ENCODE results near the gene SPDL1. TPM values are rescaled to one million over a fixed set of nuclear protein-coding genes. Genes with fewer than 3 reads are reported as not detected.

The SPDL1 gene
- total RNA-seq, 4 donors from 2014 or later, result 0.78 to 4.6 (median 3.2) TPM

DNA sequence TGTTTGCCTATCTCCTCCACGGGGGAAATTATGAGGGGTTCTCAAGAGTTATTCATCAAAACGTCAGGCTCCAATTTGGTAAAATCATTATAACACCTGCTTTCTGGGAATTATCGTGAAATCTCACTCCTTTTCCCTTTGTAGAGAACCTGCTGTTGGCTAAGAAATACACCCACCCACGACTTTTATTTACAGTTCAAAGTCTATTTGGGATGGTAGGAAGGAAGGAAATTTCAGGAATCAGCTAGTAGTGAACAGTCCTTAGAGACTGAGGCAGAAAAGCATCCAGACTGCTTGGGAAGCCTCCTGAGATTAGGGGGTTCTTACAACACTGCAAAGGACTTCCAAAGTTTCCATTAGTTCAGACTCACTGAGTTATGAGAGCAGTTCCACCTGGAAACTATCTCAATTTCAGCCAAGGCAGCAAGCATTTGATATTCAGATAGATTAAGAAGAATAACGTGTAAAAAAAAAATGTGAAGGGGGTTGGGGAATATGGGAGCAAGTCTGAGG is 9.4 kb upstream of the SPDL1 start:
- Histone ChIP-seq H3K9me3 (no peaks in the 10 kb centered on the region), H3K27me3 (no peaks in the 10 kb centered on the region), H3K36me3 (no peaks in the 10 kb centered on the region), H3K4me1 (no peaks in the 10 kb centered on the region), H3K27ac (no peak overlapping the region), H3K4me3 (no peak overlapping the region)
- intact Hi-C loops (cut with DNase I; ENCODE audit: low total_unique reads), result no loop called here
- in situ Hi-C loops (cut with MboI; ENCODE audit: low sequenced_read_pairs in 4 of 4), result loop anchor here in 1 of 4 donors (25.0 kb wide), 2 partner anchors 587 to 887 kb away; no protein-coding TSS in a partner anchor
- no peak for ATAC-seq
- no peak for TF ChIP-seq POLR2A (IDR thresholded peaks at IDR 0.05)
- TF ChIP-seq, protein P1, sequence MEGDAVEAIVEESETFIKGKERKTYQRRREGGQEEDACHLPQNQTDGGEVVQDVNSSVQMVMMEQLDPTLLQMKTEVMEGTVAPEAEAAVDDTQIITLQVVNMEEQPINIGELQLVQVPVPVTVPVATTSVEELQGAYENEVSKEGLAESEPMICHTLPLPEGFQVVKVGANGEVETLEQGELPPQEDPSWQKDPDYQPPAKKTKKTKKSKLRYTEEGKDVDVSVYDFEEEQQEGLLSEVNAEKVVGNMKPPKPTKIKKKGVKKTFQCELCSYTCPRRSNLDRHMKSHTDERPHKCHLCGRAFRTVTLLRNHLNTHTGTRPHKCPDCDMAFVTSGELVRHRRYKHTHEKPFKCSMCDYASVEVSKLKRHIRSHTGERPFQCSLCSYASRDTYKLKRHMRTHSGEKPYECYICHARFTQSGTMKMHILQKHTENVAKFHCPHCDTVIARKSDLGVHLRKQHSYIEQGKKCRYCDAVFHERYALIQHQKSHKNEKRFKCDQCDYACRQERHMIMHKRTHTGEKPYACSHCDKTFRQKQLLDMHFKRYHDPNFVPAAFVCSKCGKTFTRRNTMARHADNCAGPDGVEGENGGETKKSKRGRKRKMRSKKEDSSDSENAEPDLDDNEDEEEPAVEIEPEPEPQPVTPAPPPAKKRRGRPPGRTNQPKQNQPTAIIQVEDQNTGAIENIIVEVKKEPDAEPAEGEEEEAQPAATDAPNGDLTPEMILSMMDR (IDR thresholded peaks at IDR 0.05 in 4 of 5, conservative IDR thresholded peaks at IDR 0.05 in 1 of 5), result no peak
- no peak for DNase-seq

DNA sequence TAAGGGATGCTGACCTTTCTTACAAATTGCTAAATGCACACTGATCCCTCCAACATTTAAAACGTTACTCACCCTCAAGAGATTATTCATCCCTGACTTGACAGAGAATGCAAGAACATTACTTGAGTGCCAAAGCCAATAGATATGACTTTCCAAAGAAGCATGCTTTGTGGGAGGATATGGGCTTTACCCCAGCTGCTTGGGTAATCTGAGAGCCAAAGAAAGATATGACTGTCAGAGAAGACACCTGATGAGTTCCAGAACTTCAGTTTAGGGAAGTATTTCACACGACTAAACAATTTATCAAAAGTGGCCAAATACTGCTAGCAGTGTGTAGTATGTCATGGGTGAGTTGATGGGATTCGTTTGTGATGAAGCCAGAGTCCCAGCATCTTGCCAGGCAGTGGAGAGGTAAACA is 7.4 kb upstream of the SPDL1 start:
- no peak for TF ChIP-seq POLR2A (IDR thresholded peaks at IDR 0.05)
- TF ChIP-seq, protein P1 (IDR thresholded peaks at IDR 0.05 in 4 of 5, conservative IDR thresholded peaks at IDR 0.05 in 1 of 5), result no peak
- Histone ChIP-seq H3K36me3 (no peaks in the 10 kb centered on the region), H3K27ac (no peak overlapping the region), H3K9me3 (no peaks in the 10 kb centered on the region), H3K27me3 (no peaks in the 10 kb centered on the region), H3K4me1 (no peaks in the 10 kb centered on the region), H3K4me3 (no peak overlapping the region)
- no peak for ATAC-seq
- no peak for DNase-seq
- intact Hi-C loops (cut with DNase I; ENCODE audit: low total_unique reads) (no loop called here), in situ Hi-C loops (cut with MboI; ENCODE audit: low sequenced_read_pairs in 4 of 4) (loop anchor here in 2 of 4 donors (25.0 kb wide), 1 partner anchor 589 kb away; no protein-coding TSS in a partner anchor)

DNA sequence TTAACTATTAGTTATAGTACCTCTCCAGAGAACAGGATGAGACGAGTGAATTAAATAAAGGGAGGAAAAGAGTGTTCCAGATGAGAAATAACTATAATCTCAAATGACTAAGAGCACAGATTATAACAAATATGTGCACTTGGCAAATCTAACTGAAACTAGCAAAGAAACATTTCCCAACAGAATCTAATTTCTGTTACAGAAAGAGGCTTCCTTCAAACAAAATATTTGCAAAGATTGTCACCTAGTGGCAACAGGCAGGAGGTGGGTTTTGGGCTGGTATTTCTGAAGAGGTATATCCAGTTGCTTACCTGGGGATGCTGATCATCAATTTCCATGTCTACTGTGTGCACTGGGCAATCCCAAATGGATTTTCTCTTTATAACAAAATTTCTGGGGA is 5.6 kb upstream of the SPDL1 start:
- Histone ChIP-seq H3K4me3 (no peak overlapping the region), H3K27ac (no peak overlapping the region), H3K4me1 (no peaks in the 10 kb centered on the region), H3K27me3 (no peaks in the 10 kb centered on the region), H3K9me3 (no peaks in the 10 kb centered on the region), H3K36me3 (no peaks in the 10 kb centered on the region)
- DNase-seq (no peak), ATAC-seq (no peak)
- TF ChIP-seq, protein P1 (IDR thresholded peaks at IDR 0.05 in 4 of 5, conservative IDR thresholded peaks at IDR 0.05 in 1 of 5), result no peak
- TF ChIP-seq POLR2A (IDR thresholded peaks at IDR 0.05), result no peak
- in situ Hi-C loops (cut with MboI; ENCODE audit: low sequenced_read_pairs in 4 of 4), result loop anchor here in 2 of 4 donors (25.0 kb wide), 1 partner anchor 591 kb away; no protein-coding TSS in a partner anchor
- intact Hi-C loops (cut with DNase I; ENCODE audit: low total_unique reads), result no loop called here

DNA sequence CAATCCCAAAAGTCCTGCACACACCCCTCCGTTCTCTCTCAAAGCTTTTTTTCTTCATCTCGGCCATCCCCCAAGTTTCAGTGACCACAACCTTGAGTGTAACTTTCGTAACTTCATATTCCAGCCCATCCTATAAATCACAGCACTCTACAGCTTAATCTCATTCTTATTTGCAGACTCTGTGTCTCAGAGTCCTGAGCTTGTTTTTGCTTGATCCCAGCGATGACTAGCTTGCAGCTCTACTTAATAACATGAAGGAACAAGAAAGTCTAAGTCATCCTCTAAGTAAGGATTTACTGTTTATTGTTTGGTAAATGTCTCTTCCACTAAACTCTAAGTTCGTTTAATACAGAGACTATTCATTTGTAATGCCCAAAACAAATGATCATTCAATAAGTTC is 2.6 kb upstream of the SPDL1 start:
- intact Hi-C loops (cut with DNase I; ENCODE audit: low total_unique reads) (loop anchor here (5.0 to 10.0 kb wide), 4 partner anchors 276 to 1096 kb away; partner anchors contain the start of genes RARS1 and SLIT3), in situ Hi-C loops (cut with MboI; ENCODE audit: low sequenced_read_pairs in 4 of 4) (loop anchor here in 2 of 4 donors (10.0 to 25.0 kb wide), 2 partner anchors 594 to 906 kb away; no protein-coding TSS in a partner anchor)
- no peak for ATAC-seq
- Histone ChIP-seq H3K9me3 (no peaks in the 10 kb centered on the region), H3K36me3 (no peaks in the 10 kb centered on the region), H3K27ac (no peak overlapping the region), H3K4me1 (peaks cover 0 to 4% of the 10 kb centered on the region in 2 donors), H3K4me3 (no peak overlapping the region), H3K27me3 (no peaks in the 10 kb centered on the region)
- no peak for DNase-seq
- TF ChIP-seq, protein P1 (IDR thresholded peaks at IDR 0.05 in 4 of 5, conservative IDR thresholded peaks at IDR 0.05 in 1 of 5), result no peak
- TF ChIP-seq POLR2A (IDR thresholded peaks at IDR 0.05), result no peak
